Measurements from ENCODE around the gene GRB10. TPM values are rescaled to one million over a fixed set of nuclear protein-coding genes. Genes with fewer than 3 reads are reported as not detected.

GRB10 gene
- total RNA-seq, 1 experiment from 2014 or later: 92.9 TPM

DNA sequence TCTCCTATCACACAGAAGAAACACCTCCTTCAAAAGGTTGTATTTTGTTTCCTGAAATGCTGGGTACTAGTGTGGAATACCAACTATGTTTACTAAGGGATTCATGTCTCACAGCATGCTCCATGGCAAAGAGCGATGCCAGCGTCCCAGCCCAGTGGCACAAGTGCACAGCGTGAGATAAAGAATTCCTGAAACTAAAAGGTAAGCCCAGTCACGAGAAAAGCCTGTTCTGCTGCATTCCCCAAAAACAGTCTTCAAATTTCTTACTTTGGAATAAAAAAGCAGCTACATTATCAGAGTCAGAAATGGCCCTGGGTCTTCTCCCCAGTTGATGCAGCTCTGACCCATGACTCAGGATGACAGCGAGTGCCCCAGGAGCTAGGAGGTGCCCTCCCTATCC lies 164.4 kb downstream of the GRB10 start:
- Histone ChIP-seq H3K4me3 (ENCODE audit: insufficient read depth, low read depth, low read length) (no peak overlapping the region), H3K27me3 (ENCODE audit: control insufficient read depth, insufficient read depth, low read length) (no peaks in the 10 kb centered on the region), H3K36me3 (replicated peaks; ENCODE audit: control insufficient read depth, insufficient read depth, low read length) (peaks cover 6% of the 10 kb centered on the region)
- DNase-seq: no peak

DNA sequence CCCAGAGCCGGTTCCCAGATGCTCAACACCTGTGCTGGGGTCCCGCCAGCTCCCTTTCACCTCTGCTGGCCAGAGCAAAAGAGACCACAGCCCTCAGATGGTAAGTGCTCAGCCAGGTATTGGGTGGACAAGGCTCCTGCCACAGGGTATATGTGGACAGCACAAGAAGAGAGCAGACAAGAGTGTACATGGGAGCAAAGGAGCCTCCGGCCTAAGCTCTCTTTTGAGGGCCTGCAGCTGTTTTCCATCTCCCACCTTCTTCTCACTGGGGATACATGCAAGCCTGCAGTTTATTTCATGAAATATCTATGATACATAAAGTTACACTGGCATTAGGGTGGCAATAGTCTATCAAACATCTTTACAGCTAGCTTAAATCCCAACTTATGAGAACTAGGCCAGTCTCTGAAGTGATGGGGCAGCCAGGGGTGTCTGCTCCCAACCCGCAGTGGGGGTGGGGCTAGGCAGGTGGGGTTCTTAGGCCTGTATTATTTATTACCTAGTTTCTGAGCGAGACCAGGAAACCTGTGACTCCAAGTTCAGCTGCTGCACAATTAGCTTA lies 167.1 kb downstream of the GRB10 start:
- peaks cover 10% of the 10 kb centered on the region for H3K36me3 ChIP-seq (replicated peaks; ENCODE audit: control insufficient read depth, insufficient read depth, low read length)
- H3K27me3 ChIP-seq (ENCODE audit: control insufficient read depth, insufficient read depth, low read length): no peaks in the 10 kb centered on the region
- no peak for DNase-seq
- no peak overlapping the region for H3K4me3 ChIP-seq (ENCODE audit: insufficient read depth, low read depth, low read length)

DNA sequence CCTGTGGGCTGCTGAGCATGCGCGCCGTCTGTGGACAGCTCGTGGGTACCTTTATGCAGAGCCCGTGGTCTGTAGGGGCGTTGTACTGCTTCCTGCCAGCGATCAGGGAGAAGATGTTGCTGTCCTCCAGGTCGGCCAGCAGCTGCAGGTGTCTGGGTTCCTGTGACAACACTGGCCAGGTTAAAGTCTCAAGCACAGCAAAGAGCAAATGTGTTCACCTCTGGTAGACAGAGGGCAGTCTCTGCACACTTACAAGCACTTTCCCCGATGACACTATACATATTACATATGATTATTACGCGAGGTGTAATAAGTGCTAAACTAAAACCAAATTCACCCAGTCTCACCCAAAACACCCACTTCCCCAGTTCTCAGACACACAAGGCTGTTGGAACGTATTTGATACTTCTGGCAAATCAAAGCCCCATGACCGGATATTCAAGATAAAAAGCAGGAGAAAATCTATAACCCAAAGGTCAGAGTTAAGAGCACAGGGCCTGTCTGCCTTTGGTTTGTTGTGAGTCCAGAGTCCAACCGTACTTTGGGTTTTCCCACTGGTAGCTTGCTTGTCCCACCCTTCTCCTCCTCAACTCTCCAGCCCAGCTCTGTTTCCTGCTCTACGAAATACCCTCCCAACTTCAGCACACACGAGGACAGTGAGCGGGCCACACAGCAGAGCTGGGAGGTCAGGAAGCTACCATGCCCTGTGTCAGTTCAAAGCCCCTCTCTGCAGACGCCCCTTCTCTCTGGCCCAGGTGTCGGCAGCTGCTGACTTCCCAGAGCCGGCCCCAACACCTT lies 167.8 kb downstream of the GRB10 start:
- DNase-seq: no peak
- Histone ChIP-seq H3K4me3 (ENCODE audit: insufficient read depth, low read depth, low read length) (no peak overlapping the region), H3K36me3 (replicated peaks; ENCODE audit: control insufficient read depth, insufficient read depth, low read length) (peaks cover 10% of the 10 kb centered on the region), H3K27me3 (ENCODE audit: control insufficient read depth, insufficient read depth, low read length) (no peaks in the 10 kb centered on the region)

DNA sequence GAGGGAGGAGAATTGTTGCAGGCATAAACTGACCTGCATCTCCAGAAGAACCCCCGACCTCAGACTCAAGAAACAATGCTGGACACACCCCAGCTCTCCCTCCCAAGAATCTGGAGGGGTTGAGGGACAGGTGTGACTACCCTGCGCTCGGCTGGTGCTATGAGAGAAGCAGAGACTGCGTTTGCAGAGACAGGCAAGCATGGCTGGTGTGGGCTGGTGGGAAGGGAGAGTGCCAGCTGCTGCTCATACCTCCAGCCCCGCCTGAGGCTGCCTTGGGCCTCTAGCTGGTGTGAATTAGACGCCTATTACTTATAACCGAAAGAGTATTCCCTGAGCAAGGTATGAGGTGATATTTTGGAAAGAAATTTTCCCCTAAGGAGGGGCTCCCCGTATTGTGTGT lies 169.2 kb downstream of the GRB10 start:
- Histone ChIP-seq H3K27me3 (ENCODE audit: control insufficient read depth, insufficient read depth, low read length) (no peaks in the 10 kb centered on the region), H3K36me3 (replicated peaks; ENCODE audit: control insufficient read depth, insufficient read depth, low read length) (peaks cover 10% of the 10 kb centered on the region), H3K4me3 (ENCODE audit: insufficient read depth, low read depth, low read length) (no peak overlapping the region)
- DNase-seq: no peak

DNA sequence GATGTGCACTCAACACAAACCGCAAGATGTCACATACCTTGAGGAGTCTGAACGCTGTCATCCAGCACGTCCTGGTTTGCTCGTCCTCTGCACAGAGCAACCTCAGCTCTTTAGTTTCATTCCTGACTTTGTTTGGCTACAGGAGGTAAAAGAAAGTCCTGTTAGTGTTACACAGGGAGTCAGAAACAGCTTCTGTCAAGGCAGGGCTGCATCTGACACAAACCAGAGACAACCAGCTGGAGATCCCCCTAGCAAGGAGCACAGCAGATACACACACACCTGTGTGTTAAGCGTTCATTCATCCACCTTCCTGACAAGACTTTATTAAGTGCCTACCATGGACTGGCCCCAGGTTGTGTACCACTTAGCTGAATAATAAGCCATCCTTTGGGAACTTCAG lies 170.0 kb downstream of the GRB10 start:
- Histone ChIP-seq H3K27me3 (ENCODE audit: control insufficient read depth, insufficient read depth, low read length) (no peaks in the 10 kb centered on the region), H3K36me3 (replicated peaks; ENCODE audit: control insufficient read depth, insufficient read depth, low read length) (peaks cover 10% of the 10 kb centered on the region), H3K4me3 (ENCODE audit: insufficient read depth, low read depth, low read length) (no peak overlapping the region)
- DNase-seq: no peak

DNA sequence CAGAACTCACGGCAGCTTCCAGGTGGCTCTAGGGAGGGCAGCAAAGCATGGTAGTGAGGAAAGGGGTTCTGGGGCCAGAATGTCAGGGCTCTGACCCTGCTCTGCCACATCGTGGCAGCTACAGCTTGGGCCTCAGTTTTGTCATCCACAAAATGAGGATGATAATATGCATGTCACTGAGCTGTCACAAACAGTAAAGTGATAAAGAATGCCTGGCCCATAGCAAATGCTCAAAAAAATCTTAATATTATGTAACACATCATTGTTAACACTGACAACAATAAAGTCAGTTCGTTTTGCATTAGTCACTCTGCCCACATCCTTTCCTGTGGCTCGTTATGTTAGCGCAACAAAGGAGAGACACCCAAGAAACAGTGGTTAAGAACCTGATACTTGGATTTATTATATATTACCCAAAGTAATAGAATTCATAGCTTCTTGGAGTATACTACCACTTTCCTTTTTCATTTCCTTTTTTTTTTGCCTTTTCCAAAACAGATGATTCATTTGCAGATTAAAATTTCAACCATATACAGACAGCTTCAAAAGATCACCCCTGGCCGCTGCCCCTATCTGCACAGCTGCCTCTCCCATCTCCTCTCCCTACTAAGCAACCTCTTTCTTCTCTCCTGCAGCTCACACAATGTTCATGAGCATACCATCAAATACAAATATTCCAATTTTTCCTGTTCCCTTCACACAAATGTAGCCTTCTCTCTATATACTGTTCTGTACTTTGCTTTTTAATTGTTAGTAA lies 172.0 kb downstream of the GRB10 start:
- Histone ChIP-seq H3K36me3 (replicated peaks; ENCODE audit: control insufficient read depth, insufficient read depth, low read length) (peaks cover 13% of the 10 kb centered on the region), H3K4me3 (ENCODE audit: insufficient read depth, low read depth, low read length) (no peak overlapping the region), H3K27me3 (ENCODE audit: control insufficient read depth, insufficient read depth, low read length) (no peaks in the 10 kb centered on the region)
- no peak for DNase-seq

DNA sequence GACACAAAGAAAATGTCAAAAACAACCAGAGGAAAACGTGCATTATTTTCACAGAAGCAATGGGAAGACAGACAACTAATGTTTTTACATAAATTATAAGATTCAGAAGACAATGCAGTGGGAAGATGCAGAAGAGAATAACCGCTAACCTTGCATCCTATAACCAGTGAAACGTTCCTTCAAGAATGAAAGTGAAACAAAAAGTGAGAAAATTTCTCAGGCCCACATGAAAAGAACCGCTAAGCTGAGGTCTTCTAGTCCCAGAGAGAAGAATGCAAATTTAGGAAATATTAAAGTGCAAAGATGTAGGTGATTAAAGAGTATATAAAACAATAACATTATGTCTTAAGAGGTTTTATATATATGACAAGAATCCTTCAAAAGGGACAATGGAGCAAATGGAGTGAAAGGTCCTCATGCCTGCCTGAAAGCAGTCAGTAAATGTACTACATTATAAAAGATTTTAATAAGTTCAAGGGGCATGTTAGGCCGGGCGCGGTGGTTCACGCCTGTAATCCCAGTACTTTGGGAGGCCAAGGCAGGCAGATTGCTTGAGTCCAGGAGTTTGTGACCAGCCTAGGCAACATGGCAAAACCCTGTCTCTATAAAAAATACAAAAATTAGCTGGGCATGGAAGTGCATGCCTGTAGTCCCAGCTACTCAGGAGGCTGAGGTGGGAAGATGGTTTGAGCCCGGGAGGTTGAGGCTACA lies 174.3 kb downstream of the GRB10 start:
- DNase-seq: no peak
- H3K36me3 ChIP-seq (replicated peaks; ENCODE audit: control insufficient read depth, insufficient read depth, low read length): peaks cover 12% of the 10 kb centered on the region
- no peaks in the 10 kb centered on the region for H3K27me3 ChIP-seq (ENCODE audit: control insufficient read depth, insufficient read depth, low read length)
- no peak overlapping the region for H3K4me3 ChIP-seq (ENCODE audit: insufficient read depth, low read depth, low read length)

DNA sequence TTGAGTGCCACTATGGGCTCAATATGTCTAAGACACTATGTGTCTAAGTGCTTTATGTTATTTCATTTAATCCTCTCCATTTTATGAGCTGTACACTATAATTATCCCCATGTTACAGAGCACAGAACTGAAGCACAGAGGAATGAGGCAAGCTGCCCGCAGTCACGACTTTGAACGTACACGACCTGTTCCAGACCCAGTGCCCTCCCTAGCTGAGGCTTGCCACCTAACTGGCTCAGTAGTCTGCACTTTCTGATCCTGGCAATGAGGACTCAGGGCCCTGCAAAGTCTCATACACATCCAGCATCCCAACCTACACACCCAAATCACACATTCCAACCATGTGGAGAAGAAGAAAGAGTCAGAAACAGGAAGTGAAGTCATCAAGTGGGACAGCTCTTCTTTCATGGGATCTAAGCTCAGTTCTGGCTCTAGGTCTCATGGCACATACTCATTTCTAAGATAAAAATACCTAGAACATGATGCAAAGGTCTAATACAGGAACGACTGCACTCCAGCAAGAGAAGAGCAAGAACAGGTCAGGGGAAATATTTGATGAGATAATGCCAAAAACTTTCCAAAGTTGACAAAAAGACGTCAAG lies 175.1 kb downstream of the GRB10 start:
- H3K36me3 ChIP-seq (replicated peaks; ENCODE audit: control insufficient read depth, insufficient read depth, low read length): peaks cover 10% of the 10 kb centered on the region
- DNase-seq: no peak
- no peaks in the 10 kb centered on the region for H3K27me3 ChIP-seq (ENCODE audit: control insufficient read depth, insufficient read depth, low read length)

DNA sequence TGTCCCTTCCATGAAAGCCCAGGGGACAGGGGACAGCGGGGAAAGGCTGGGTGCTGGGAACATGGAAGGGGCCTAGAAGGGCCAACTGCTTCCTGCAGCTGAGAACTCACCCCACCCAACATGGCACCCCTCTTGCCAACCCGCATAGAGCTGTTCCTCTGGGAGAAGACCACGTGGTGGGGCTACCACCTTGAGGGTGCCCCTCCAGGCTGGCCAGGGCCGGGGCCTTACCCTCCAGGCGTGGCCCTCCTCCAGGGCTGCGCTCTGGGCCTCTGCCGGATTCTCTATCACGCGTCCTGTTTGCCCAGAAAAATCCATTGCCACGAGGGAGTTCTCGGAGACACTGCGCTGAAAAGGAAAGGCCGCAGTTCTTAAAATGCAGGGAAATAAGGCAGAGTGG lies 177.6 kb downstream of the GRB10 start:
- DNase-seq: no peak
- Histone ChIP-seq H3K4me3 (ENCODE audit: insufficient read depth, low read depth, low read length) (no peak overlapping the region), H3K36me3 (replicated peaks; ENCODE audit: control insufficient read depth, insufficient read depth, low read length) (peaks cover 9% of the 10 kb centered on the region), H3K27me3 (ENCODE audit: control insufficient read depth, insufficient read depth, low read length) (no peaks in the 10 kb centered on the region)

More for the DNA sequence above, 175.1 kb downstream of the GRB10 start:
- H3K4me3 ChIP-seq (ENCODE audit: insufficient read depth, low read depth, low read length): no peak overlapping the region

DNA sequence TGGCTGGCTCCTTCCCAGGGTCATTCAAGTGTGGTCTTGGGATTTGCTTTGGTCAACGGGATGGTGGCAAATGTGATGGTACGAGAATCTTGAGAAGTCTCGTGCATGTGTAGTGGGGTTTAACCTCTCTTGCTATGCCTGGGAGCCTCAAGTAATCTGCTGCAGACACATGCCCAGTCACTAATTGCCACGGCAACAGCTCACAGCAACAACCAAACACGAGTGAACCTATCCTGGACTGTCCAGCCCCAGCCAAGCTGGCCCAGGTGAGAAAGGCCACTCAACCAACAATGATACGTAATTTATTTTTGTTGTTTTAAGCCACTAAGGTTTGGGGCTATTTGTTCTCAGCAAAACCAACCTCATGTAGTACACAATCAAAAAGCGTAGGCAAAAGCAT lies 179.4 kb downstream of the GRB10 start:
- peaks cover 11% of the 10 kb centered on the region for H3K36me3 ChIP-seq (replicated peaks; ENCODE audit: control insufficient read depth, insufficient read depth, low read length)
- H3K27me3 ChIP-seq (ENCODE audit: control insufficient read depth, insufficient read depth, low read length): no peaks in the 10 kb centered on the region
- H3K4me3 ChIP-seq (ENCODE audit: insufficient read depth, low read depth, low read length): no peak overlapping the region
- no peak for DNase-seq

DNA sequence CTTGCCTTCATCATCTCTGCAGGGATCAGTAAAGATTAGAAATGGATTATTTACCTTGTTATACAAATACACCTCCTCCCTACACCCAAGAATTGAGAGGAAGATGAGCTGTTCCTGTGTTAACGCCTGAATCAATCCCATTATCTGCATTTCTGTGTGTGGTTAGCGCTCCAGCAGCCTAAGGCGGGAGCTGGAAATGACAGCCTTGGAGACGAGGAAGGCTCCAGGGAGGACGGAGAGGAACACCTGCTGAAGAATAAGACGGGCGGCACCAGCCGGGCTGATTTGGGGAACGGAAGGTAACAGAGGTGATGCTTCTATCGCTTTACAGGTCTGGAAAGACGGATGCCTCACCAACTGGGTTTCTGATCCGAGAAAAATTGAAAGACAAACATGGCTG lies 183.3 kb downstream of the GRB10 start:
- DNase-seq: no peak
- H3K4me3 ChIP-seq (ENCODE audit: insufficient read depth, low read depth, low read length): no peak overlapping the region
- H3K27me3 ChIP-seq (ENCODE audit: control insufficient read depth, insufficient read depth, low read length): no peaks in the 10 kb centered on the region
- peaks cover 7% of the 10 kb centered on the region for H3K36me3 ChIP-seq (replicated peaks; ENCODE audit: control insufficient read depth, insufficient read depth, low read length)

DNA sequence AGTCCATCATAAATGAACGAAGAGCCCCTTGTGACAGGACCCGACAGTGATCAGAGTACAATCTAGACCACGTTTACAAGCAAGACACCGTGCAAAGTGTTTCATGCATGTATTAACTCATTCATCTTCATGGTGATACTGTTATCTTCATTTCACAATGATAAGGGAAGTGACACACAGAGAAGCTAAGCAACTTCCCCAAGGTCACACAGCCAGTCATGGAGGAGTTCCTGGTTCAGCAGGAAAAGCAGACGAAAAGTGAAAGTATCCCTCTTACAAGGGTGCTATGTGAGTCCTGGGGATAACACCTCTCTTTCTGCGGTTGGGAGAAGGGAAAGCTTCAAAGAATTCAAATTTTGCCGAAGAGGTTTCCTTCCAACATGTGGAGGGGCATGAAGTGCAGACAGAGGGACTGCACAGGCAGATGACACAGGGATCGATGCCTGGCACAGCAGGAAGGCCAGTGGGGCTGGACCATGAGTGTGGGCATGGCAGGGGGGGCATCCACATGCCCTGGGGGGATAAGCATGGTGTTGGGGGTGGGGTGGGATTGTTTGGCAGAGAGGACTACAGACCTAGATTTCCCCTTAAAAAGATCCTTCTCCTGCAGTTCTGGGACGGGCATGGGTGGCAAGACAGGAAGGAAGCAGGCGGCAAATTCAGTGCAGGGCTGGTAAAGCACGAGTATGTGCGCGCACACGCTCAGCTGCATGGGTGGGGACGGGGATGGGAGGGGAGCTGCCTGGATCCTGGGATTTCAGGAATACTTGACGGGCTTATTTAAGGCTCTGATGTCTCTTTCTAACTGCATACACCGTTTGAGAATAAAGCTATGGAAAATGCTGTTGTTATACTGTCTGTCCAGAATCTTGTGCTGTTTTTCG lies 184.0 kb downstream of the GRB10 start:
- H3K4me3 ChIP-seq (ENCODE audit: insufficient read depth, low read depth, low read length): no peak overlapping the region
- H3K36me3 ChIP-seq (replicated peaks; ENCODE audit: control insufficient read depth, insufficient read depth, low read length): peaks cover 4% of the 10 kb centered on the region
- DNase-seq: no peak
- no peaks in the 10 kb centered on the region for H3K27me3 ChIP-seq (ENCODE audit: control insufficient read depth, insufficient read depth, low read length)

DNA sequence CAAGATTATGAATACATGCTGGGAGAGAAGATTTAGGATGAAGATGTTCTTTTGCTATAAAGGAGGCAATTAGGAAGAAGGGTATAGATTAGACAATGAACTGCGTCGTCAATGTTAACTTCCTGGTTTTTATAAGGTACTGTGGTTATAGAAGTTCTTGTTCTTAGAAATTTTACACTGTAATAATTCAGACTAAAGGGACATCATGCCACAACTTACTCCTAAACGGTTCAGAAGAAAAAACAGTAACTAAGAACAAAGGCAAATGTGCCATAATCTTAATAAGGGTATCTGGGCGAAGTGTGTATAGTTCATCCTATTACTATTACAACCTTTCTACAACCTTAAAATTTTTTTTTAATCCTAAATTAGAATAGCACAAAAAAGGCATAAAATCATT lies 186.2 kb downstream of the GRB10 start:
- Histone ChIP-seq H3K4me3 (ENCODE audit: insufficient read depth, low read depth, low read length) (no peak overlapping the region), H3K27me3 (ENCODE audit: control insufficient read depth, insufficient read depth, low read length) (no peaks in the 10 kb centered on the region), H3K36me3 (replicated peaks; ENCODE audit: control insufficient read depth, insufficient read depth, low read length) (peaks cover 4% of the 10 kb centered on the region)
- no peak for DNase-seq
